AG09309 (cell line): ENCODE results near the gene POLR3E.
"Not testable (repeated sequence)": the region's sequence is repeated elsewhere in the genome, so short reads cannot be mapped to it uniquely, and the experiment has no call there.

ENCODE experiments used
- DNase-seq: peaks from one replicate; pipeline ENCODE4 v3.0.0-alpha.2; 2010; ENCODE audit warnings: low read depth
- H3K4me3 ChIP-seq: 2 replicates; pipeline ENCODE4 v1.5.1; 2011; ENCODE audit warnings: mild to moderate bottlenecking, low read depth, low read length, moderate library complexity; ENCODE audit not compliant: control insufficient read depth
- CTCF ChIP-seq: IDR thresholded peaks from 2 replicates; pipeline ENCODE4 v1.5.1; 2011; ENCODE audit warnings: mild to moderate bottlenecking, low read depth, low read length, inconsistent platforms; ENCODE audit not compliant: insufficient read depth, control insufficient read depth; ENCODE audit errors: missing control alignments

POLR3E gene

DNA sequence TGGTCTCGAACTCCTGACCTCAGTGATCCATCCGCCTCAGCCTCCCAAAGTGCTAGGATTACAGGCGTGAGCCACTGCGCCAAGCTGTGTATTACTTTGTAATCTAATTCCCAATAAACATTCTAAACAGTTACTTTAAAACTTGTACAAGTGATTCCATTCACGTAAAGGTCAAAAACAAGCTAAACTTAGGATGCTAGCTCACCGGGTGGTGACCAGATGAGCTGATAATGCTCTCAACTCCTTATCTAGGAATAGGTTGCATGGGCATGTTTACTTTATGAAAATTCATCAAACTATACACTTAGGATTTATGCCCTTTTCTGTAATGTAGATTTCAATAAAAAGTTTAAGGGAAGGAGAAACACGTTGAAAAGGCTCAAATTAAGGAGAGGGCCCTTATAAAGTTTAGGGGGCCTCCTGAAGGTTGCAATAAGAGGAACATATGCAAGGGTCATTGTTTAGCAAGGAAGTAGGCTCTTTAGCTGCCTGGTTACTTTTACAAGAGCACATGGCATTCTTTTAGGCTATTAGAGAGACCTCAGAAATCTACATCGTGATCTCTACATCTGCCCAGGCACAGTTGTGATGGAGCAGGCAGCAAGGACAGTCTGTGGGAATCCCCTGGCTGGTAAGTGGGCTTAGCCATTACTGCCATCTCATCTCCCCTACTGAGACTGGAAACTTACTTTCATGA lies 63.9 kb downstream of the POLR3E start:
- DNase-seq, result no peak
- no peak overlapping the region for H3K4me3 ChIP-seq
- no peak for TF ChIP-seq CTCF

GRCh38 chr16:22364241-22364640 lies 67.0 kb downstream of the POLR3E start:
- no peak overlapping the region for H3K4me3 ChIP-seq
- TF ChIP-seq CTCF, result no peak
- DNase-seq, result no peak

GRCh38 chr16:22366371-22366770 lies 69.2 kb downstream of the POLR3E start:
- no peak overlapping the region for H3K4me3 ChIP-seq
- no peak for TF ChIP-seq CTCF
- DNase-seq, result no peak

DNA sequence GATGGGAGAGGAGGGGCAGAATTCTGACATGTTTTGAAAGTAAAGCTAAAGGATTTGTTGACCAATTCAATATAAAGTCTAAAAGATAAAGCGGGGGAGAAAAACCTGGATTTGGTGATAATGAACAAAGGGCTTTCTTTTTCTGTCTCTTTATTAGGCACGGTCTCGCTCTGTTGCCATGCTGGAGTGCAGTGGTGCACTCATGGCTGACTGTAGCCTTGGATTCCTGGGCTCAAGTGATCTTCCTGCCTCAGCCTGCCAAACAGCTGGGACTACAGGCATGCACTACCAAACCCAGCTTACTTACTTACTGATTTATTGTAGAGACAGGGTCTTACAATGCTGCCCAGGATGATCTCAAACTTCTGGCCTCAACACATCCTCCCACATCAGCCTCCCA lies 69.7 kb downstream of the POLR3E start:
- no peak for TF ChIP-seq CTCF
- no peak for DNase-seq
- H3K4me3 ChIP-seq, result no peak overlapping the region

DNA sequence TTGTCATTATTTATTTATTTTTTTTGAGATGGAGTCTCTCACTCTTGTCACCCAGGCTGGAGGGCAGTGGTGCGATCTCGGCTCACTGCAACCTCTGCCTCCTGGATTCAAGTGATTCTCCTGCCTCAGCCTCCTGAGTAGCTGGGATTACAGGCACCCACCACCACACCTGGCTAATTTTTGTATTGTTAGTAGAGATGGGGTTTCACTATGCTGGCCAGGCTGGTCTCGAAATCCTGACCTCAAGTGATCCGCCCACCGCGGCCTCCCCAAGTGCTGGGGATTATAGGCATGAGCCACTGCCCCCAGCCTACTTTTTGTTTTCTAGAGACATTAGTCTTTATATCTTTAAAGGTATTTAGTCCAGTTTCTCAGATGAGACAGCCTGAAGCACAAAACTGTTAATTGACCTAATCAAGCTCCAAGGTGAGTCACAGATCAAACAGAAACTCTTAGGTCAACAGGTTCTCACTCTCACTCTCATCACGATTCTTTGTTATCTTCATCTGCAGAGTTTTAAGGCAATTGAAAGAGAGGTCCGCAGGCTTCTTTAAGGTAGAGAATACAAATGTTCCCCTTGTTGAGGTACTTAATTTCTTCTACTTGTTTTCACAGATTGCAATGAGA lies 71.1 kb downstream of the POLR3E start:
- not testable (repeated sequence) for H3K4me3 ChIP-seq, DNase-seq

DNA sequence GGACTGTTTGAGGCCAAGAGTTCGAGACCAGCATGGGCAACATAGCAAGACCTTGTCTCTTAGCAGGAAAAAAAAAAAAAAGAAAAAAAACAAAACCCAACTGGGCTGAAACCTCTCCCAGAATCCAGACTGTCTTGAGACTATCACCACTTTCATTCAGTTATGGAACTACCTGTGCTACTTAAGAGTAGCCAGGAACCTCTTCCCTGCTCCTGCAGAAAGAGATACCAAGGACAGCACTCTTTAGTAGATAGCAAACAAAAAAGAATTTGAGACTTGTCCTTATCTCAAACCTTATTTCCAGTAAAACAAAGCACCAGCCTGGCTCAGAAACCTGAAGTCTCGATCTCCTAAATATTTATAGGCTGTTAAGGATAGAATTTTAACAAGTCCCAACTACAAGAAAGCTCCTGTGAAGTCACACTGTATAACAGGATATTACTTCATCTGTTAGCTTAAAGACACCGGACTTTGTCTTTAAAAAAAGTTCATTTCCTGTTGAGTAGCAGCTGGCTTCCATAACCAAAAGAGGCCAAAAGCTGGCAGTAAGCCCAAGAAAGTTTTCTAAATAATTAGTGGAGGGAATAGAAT lies 72.1 kb downstream of the POLR3E start:
- H3K4me3 ChIP-seq, result no peak overlapping the region
- DNase-seq, result no peak
- TF ChIP-seq CTCF, result no peak
